ENCODE results near the gene EFNA4.

The EFNA4 gene

DNA sequence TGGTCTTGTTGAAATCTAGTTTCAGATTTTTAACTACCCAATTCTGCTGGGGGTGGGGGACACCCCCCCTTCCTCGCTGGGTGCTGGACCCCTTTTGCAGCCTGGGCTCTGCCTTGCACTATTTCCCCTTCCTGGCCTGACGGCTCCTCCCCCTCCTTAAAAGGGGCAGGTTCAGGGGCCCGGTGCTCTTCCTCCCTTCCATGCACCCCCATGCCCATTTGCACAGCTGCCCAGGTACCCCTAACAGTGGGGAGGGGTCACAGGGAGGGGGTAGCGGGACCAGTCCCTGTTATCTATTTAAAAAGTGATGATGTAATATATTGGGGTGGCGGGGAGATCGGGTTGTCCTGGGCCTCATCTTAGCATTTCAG lies 45.6 kb upstream of the EFNA4 start:
- in situ Hi-C loops (cut with HindIII; ENCODE audit: low sequenced_read_pairs), result loop anchor here (5.0 kb wide), 1 partner anchor 146 kb away; the partner anchor contains the start of gene KCNN3
- no peak for DNase-seq (ENCODE audit: low read depth)
- TF ChIP-seq, protein P1, sequence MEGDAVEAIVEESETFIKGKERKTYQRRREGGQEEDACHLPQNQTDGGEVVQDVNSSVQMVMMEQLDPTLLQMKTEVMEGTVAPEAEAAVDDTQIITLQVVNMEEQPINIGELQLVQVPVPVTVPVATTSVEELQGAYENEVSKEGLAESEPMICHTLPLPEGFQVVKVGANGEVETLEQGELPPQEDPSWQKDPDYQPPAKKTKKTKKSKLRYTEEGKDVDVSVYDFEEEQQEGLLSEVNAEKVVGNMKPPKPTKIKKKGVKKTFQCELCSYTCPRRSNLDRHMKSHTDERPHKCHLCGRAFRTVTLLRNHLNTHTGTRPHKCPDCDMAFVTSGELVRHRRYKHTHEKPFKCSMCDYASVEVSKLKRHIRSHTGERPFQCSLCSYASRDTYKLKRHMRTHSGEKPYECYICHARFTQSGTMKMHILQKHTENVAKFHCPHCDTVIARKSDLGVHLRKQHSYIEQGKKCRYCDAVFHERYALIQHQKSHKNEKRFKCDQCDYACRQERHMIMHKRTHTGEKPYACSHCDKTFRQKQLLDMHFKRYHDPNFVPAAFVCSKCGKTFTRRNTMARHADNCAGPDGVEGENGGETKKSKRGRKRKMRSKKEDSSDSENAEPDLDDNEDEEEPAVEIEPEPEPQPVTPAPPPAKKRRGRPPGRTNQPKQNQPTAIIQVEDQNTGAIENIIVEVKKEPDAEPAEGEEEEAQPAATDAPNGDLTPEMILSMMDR (IDR thresholded peaks at IDR 0.05; ENCODE audit: low read depth, low read length, missing control alignments), result no peak
- peak overlapping the region; percentile 36 for H3K4me3 ChIP-seq (ENCODE audit: low read depth, low read length)

GRCh38 chr1:155018617-155019348 lies 44.8 kb upstream of the EFNA4 start:
- H3K4me3 ChIP-seq (ENCODE audit: low read depth, low read length), result no peak overlapping the region
- TF ChIP-seq, protein P1 (IDR thresholded peaks at IDR 0.05; ENCODE audit: low read depth, low read length, missing control alignments), result no peak
- in situ Hi-C loops (cut with HindIII; ENCODE audit: low sequenced_read_pairs), result loop anchor here (5.0 kb wide), 1 partner anchor 146 kb away; the partner anchor contains the start of gene KCNN3
- DNase-seq (ENCODE audit: low read depth), result no peak

DNA sequence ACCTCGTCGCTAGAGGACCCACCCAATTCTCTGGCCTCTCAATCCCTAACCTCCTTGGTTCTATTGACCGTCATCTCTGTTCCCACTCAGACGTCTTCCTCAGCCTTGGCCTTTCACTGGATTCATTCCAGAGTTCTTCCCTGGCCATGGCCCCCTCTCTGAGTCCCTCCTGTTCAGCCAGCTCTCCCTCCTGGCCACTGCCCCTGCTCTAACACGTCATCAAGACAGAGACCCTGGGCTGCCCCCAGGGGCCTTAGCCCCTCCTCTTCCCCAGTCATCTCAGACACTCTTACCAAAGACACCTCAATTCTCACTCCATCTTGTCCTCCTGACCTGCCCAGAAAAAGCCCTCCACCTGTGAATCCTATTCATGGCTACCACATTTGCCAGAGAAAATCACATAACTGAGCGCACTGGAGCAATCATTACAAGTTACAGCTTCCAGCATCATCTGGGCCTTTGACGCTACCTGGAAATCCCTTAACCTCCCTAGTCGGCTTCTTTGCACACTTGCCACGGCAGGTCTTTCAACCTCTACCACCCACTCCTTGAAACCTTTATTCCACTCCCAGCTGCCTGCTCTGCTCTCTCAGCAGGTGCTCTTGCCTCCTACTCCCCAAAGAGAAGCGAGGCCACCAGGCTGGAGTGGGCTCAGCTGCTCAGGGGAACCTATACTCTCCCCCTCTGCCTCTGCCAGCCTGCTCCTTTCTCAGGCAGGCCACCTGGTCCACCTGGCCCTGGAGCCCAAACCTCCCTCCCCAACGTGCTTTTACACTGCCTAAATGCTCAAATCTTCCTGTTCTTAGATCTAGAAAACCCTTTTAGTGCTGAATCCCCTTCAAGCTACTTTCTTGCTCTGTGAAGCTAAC lies 43.9 kb upstream of the EFNA4 start:
- in situ Hi-C loops (cut with HindIII; ENCODE audit: low sequenced_read_pairs), result loop anchor here (5.0 kb wide), 1 partner anchor 147 kb away; the partner anchor contains the start of gene KCNN3
- no peak overlapping the region for H3K4me3 ChIP-seq (ENCODE audit: low read depth, low read length)
- TF ChIP-seq, protein P1 (IDR thresholded peaks at IDR 0.05; ENCODE audit: low read depth, low read length, missing control alignments), result no peak
- no peak for DNase-seq (ENCODE audit: low read depth)

GRCh38 chr1:155022136-155022926 lies 41.2 kb upstream of the EFNA4 start:
- H3K4me3 ChIP-seq (ENCODE audit: low read depth, low read length), result no peak overlapping the region
- DNase-seq (ENCODE audit: low read depth), result no peak
- in situ Hi-C loops (cut with HindIII; ENCODE audit: low sequenced_read_pairs), result no loop called here
- TF ChIP-seq, protein P1 (IDR thresholded peaks at IDR 0.05; ENCODE audit: low read depth, low read length, missing control alignments), result no peak

- TF ChIP-seq, protein P1 (IDR thresholded peaks at IDR 0.05; ENCODE audit: low read depth, low read length, missing control alignments), result no peak
- no peak overlapping the region for H3K4me3 ChIP-seq (ENCODE audit: low read depth, low read length)
- no peak for DNase-seq (ENCODE audit: low read depth)
- in situ Hi-C loops (cut with HindIII; ENCODE audit: low sequenced_read_pairs), result no loop called here
Observed at GRCh38 chr1:155022927-155023236, 40.7 kb upstream of the EFNA4 start.

GRCh38 chr1:155023627-155024026 lies 39.9 kb upstream of the EFNA4 start:
- TF ChIP-seq, protein P1 (IDR thresholded peaks at IDR 0.05; ENCODE audit: low read depth, low read length, missing control alignments), result no peak
- no peak overlapping the region for H3K4me3 ChIP-seq (ENCODE audit: low read depth, low read length)
- in situ Hi-C loops (cut with HindIII; ENCODE audit: low sequenced_read_pairs), result no loop called here
- no peak for DNase-seq (ENCODE audit: low read depth)

Measured in astrocyte of the cerebellum (primary cell).